HEK293 (cell line): ENCODE data around the gene TMEM131L.

ENCODE experiments used
- ATF2 ChIP-seq: fragments of 450-650 bp; formaldehyde crosslinking; IDR thresholded peaks from 2 replicates; pipeline ENCODE4 v1.5.1; 2016; ENCODE audit warnings: missing biosample characterization, missing genetic modification characterization, low read depth
- CTCF ChIP-seq: fragments of 450-650 bp; formaldehyde crosslinking; IDR thresholded peaks from 2 replicates; pipeline ENCODE4 v1.5.1; 2016; ENCODE audit warnings: missing biosample characterization, missing genetic modification characterization
- EGR2 ChIP-seq: fragments of 450-650 bp; formaldehyde crosslinking; IDR thresholded peaks from 2 replicates; pipeline ENCODE4 v1.5.1; 2016; ENCODE audit warnings: low read depth, missing biosample characterization, missing genetic modification characterization
- GLI4 ChIP-seq: fragments of 450-650 bp; formaldehyde crosslinking; IDR thresholded peaks from 2 replicates; pipeline ENCODE4 v1.5.1; 2016; ENCODE audit warnings: missing biosample characterization, missing genetic modification characterization
- REST ChIP-seq: fragments of 450-650 bp; formaldehyde crosslinking; IDR thresholded peaks from 2 replicates; pipeline ENCODE4 v1.5.1; 2016; ENCODE audit warnings: missing biosample characterization, missing genetic modification characterization
- ZBTB8A ChIP-seq: fragments of 450-650 bp; formaldehyde crosslinking; IDR thresholded peaks from 2 replicates; pipeline ENCODE4 v1.5.1; 2016; ENCODE audit warnings: missing biosample characterization, missing genetic modification characterization
- ZEB2 ChIP-seq: fragments of 450-650 bp; formaldehyde crosslinking; IDR thresholded peaks from 2 replicates; pipeline ENCODE4 v1.5.1; 2016; ENCODE audit warnings: missing biosample characterization, missing genetic modification characterization
- ZNF138 ChIP-seq: fragments of 450-650 bp; formaldehyde crosslinking; IDR thresholded peaks from 2 replicates; pipeline ENCODE4 v1.5.1; 2016; ENCODE audit warnings: missing biosample characterization, missing genetic modification characterization, borderline replicate concordance
- ZNF24 ChIP-seq: fragments of 450-650 bp; formaldehyde crosslinking; IDR thresholded peaks from 2 replicates; pipeline ENCODE4 v1.5.1; 2016; ENCODE audit warnings: missing biosample characterization, missing genetic modification characterization
- ZNF248 ChIP-seq: fragments of 450-650 bp; formaldehyde crosslinking; IDR thresholded peaks from 2 replicates; pipeline ENCODE4 v1.5.1; 2017; ENCODE audit warnings: missing biosample characterization, missing genetic modification characterization
- ZNF266 ChIP-seq: fragments of 450-650 bp; formaldehyde crosslinking; IDR thresholded peaks from 2 replicates; pipeline ENCODE4 v1.5.1; 2016; ENCODE audit warnings: missing biosample characterization, missing genetic modification characterization, low read depth
- ZNF37A ChIP-seq: fragments of 450-650 bp; IDR thresholded peaks from 2 replicates; pipeline ENCODE4 v1.5.1; 2018; ENCODE audit warnings: missing biosample characterization, missing genetic modification characterization
- ZNF518A ChIP-seq: fragments of 450-650 bp; formaldehyde crosslinking; conservative IDR thresholded peaks from 2 replicates; pipeline ENCODE4 v1.5.1; 2016; ENCODE audit warnings: low read depth, missing biosample characterization, missing genetic modification characterization
- ZNF580 ChIP-seq: fragments of 450-650 bp; formaldehyde crosslinking; IDR thresholded peaks from 2 replicates; pipeline ENCODE4 v1.5.1; 2016; ENCODE audit warnings: missing biosample characterization, missing genetic modification characterization
- ZNF596 ChIP-seq: fragments of 450-650 bp; IDR thresholded peaks from 2 replicates; pipeline ENCODE4 v1.5.0; 2018; ENCODE audit warnings: missing biosample characterization, mild to moderate bottlenecking, missing genetic modification characterization, moderate library complexity
- ZNF621 ChIP-seq: fragments of 450-650 bp; formaldehyde crosslinking; IDR thresholded peaks from 2 replicates; pipeline ENCODE4 v1.5.1; 2017; ENCODE audit warnings: missing biosample characterization, missing genetic modification characterization
- ZNF629 ChIP-seq: fragments of 450-650 bp; formaldehyde crosslinking; IDR thresholded peaks from 2 replicates; pipeline ENCODE4 v1.5.1; 2017; ENCODE audit warnings: missing biosample characterization, missing genetic modification characterization
- ZNF747 ChIP-seq: fragments of 450-650 bp; formaldehyde crosslinking; IDR thresholded peaks from 2 replicates; pipeline ENCODE4 v1.5.1; 2016; ENCODE audit warnings: missing biosample characterization, missing genetic modification characterization
- TF ChIP-seq, protein P1 (sequence below): fragments of 450-650 bp; formaldehyde crosslinking; IDR thresholded peaks from 2 replicates; pipeline ENCODE4; 2016; ENCODE audit warnings: missing biosample characterization, missing genetic modification characterization
- TF ChIP-seq, protein P2 (sequence below): fragments of 450-650 bp; formaldehyde crosslinking; IDR thresholded peaks from 2 replicates; pipeline ENCODE4 v1.5.1; 2017; ENCODE audit warnings: missing biosample characterization, missing genetic modification characterization
- TF ChIP-seq, protein P3 (sequence below): fragments of 450-650 bp; formaldehyde crosslinking; IDR thresholded peaks from 2 replicates; pipeline ENCODE4 v1.5.1; 2016; ENCODE audit warnings: missing biosample characterization, missing genetic modification characterization, low read depth

TMEM131L gene

DNA sequence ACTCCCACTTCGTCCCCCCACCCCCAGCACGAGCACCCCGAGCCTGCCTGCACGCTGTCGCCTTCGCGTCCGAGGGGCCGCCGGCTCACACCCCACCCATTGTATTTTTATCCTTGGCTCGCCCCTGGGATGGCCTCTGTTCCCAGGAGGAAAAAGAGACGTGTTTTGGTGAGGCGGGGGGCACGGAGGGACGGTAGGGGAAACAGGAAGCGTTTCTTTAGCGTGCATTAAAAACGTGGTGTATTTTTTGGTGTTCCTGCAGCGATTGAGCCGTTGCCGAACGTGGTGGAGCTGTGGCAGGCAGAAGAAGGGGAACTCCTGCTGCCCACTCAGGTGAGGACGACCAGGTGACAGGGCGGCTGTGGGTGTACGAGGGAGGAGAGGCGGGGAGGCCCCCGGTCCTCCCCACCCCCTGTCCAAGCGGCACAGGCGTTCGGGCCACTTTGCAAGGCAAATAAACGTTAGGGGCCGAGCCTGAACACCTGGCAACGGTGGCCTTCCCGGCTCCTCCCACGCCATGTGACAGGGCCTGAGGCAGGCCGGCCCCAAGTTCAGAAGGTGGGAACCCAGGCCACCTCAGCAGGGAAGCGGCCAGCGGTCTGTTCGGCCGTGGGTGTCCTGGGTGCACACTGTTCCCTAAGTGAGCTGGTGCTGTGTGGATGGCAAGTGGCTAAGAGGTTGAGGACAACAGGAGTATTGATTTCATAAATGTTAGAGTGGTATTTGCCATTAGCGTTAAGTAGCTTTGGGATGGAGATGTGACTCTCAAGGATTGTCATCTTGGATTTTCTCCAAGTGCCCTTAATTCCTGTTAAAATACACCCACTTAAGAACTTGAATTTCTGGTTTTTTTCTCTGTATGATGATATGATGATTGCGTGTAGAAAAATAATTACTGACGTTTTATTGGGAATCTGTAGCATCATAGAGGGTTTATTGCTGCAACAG is 1.1 kb downstream of the TMEM131L start (continued):
- TF ChIP-seq ZNF629 (tag by site-specific recombination) (no peak; the same call in 1 of the 2 replicates), ZNF518A (tag by site-specific recombination) (no peak), EGR2 (tag by site-specific recombination) (peak; percentile 81), ZNF24 (tag by site-specific recombination) (no peak), ZNF580 (tag by site-specific recombination) (no peak), ZNF596 (no peak), ZNF138 (tag by site-specific recombination) (no peak), ZNF747 (tag by site-specific recombination) (no peak), ATF2 (tag by site-specific recombination) (no peak), ZBTB8A (tag by site-specific recombination) (peak; percentile 34; the same call in 1 of the 2 replicates), CTCF (no peak), ZEB2 (tag by site-specific recombination) (peak; percentile 54), GLI4 (tag by site-specific recombination) (no peak), ZNF37A (tag by site-specific recombination) (no peak), REST (tag by site-specific recombination) (no peak), ZNF248 (tag by site-specific recombination) (no peak), ZNF621 (tag by site-specific recombination) (no peak), ZNF266 (tag by site-specific recombination) (no peak)
- TF ChIP-seq, protein P1, sequence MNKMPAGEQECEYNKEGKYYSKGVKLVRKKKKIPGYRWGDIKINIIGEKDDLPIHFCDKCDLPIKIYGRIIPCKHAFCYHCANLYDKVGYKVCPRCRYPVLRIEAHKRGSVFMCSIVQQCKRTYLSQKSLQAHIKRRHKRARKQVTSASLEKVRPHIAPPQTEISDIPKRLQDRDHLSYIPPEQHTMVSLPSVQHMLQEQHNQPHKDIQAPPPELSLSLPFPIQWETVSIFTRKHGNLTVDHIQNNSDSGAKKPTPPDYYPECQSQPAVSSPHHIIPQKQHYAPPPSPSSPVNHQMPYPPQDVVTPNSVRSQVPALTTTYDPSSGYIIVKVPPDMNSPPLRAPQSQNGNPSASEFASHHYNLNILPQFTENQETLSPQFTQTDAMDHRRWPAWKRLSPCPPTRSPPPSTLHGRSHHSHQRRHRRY = no peak
- TF ChIP-seq, protein P2, sequence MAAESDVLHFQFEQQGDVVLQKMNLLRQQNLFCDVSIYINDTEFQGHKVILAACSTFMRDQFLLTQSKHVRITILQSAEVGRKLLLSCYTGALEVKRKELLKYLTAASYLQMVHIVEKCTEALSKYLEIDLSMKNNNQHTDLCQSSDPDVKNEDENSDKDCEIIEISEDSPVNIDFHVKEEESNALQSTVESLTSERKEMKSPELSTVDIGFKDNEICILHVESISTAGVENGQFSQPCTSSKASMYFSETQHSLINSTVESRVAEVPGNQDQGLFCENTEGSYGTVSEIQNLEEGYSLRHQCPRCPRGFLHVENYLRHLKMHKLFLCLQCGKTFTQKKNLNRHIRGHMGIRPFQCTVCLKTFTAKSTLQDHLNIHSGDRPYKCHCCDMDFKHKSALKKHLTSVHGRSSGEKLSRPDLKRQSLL = peak; percentile 51; the same call in 1 of the 2 replicates
- TF ChIP-seq, protein P3, sequence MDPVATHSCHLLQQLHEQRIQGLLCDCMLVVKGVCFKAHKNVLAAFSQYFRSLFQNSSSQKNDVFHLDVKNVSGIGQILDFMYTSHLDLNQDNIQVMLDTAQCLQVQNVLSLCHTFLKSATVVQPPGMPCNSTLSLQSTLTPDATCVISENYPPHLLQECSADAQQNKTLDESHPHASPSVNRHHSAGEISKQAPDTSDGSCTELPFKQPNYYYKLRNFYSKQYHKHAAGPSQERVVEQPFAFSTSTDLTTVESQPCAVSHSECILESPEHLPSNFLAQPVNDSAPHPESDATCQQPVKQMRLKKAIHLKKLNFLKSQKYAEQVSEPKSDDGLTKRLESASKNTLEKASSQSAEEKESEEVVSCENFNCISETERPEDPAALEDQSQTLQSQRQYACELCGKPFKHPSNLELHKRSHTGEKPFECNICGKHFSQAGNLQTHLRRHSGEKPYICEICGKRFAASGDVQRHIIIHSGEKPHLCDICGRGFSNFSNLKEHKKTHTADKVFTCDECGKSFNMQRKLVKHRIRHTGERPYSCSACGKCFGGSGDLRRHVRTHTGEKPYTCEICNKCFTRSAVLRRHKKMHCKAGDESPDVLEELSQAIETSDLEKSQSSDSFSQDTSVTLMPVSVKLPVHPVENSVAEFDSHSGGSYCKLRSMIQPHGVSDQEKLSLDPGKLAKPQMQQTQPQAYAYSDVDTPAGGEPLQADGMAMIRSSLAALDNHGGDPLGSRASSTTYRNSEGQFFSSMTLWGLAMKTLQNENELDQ (tag by site-specific recombination) = no peak
